HG03354 (cell line): ENCODE results near the gene MGAT4C.

Source experiments
- ATAC-seq: cut with Tn5 transposase; IDR thresholded peaks from one replicate; pipeline ENCODE4 v1.9.1; 2021; ENCODE audit warnings: mild to moderate bottlenecking; ENCODE audit not compliant: unreplicated experiment, poor library complexity, severe bottlenecking

MGAT4C gene

DNA sequence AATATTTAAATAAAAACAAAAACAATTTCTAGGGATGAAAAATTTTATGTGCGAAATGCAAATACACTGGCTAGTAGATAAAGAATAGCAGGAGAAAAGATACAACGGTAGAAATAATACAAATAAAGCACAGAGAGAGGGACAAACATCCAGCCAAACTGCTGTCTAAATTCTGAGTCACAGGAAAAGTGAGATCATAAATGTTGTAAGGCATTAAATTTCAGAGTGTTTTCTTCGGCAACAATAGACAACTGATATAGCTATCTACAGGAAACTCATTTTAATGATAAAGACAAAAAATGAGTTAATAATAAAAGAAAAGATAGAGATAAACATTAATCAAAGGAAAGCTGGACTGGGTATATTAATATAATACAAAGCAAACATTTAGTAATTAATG lies 259.9 kb downstream of the MGAT4C start:
- no peak for ATAC-seq

GRCh38 chr12:85993746-85994145 lies 262.4 kb downstream of the MGAT4C start:
- no peak for ATAC-seq

DNA sequence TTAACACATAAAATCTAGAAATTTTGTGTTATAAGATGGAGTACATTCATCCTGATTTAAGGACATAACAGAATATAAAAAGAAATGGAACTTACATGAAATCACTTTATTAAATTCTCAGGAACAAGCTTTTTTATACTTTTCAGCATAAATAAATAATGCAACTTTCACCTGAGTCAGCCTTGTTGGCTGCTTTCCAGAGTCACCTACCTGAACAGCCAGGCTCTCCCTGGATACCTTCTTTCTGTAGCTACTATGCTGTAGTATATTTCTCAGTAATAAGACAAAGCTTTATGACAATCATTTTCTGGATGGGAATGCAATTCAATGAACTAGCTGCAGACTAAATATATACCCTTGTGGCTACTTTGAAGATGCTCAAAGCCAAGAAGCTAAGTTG lies 270.2 kb downstream of the MGAT4C start:
- no peak for ATAC-seq

- no peak for ATAC-seq
Measured at GRCh38 chr12:85983601-85984000, 272.6 kb downstream of the MGAT4C start.

GRCh38 chr12:85979641-85980040 lies 276.6 kb downstream of the MGAT4C start:
- ATAC-seq = no peak

DNA sequence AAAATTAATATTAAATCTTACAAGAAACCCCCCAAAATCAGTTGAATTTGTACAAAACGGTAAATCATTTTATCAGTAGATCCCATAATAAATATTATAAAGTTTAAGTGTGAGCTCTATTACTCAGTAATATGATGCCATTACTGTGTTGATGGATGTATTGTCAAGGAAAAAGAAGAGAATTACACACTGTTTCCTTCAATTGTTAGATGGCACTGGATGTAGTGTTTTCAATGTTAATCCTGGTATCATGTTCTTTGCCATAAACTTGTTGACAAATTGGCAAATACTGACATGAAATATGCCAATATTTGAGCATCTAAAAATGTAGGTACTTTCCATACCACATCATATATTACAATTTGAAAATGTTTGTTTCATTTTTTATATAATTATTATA lies 280.5 kb downstream of the MGAT4C start:
- ATAC-seq = no peak

GRCh38 chr12:85971800-85972199 lies 284.4 kb downstream of the MGAT4C start:
- ATAC-seq = no peak

DNA sequence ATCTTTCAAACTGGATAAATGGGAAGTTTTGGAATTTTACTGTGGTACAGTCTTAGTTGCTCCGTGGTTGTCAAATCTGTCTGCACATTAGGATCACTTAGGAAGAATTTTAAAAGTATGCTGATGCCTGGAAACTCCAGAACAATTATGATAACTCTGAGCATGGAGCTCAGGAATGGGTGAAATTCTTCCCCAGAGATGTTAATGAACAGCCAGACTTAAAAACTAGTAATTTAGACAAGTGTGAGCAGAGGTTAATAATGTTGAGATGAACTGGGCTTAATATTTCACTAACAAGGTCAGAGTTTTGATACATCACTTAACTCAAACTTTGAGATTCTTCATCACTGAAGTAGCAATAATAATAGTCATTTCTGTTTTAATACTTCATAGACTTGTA lies 287.6 kb downstream of the MGAT4C start:
- no peak for ATAC-seq

GRCh38 chr12:85963326-85963725 lies 292.9 kb downstream of the MGAT4C start:
- ATAC-seq = no peak

DNA sequence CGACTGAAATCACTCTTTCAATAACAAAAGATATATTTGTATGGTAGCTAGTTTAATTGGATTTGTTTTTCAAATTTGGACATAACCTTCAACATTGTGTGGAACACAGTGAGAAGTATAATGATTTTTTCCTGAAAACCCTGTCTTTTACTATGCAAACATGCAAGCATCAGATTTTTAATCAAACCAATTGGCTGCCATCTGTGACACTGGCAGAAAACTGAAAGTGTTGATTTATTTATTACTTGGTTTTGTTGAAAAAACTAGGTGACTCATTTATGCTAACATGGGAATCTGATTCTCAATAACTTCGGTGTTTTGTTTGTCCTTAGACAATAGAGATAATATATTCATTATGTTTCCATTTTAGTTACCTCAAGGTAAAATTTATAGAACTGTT lies 300.1 kb downstream of the MGAT4C start:
- no peak for ATAC-seq

DNA sequence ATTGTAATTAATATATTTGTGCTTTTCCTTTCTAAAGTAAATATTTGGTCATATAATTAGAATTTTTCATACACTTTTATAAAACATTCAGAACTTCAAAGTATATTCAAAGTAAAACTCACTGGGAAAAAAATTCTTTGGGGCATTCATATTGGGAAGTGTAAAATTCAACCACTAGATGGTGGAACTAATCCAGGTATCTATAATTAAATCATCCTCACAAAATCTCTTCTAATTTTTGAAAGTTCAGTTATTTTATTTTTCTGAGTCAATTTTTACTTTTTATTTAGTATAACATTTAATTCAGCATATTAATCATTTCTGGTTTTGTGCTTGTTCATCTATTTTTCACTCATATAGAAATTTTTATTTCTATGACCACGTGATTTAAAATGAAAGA lies 301.1 kb downstream of the MGAT4C start:
- ATAC-seq = no peak

DNA sequence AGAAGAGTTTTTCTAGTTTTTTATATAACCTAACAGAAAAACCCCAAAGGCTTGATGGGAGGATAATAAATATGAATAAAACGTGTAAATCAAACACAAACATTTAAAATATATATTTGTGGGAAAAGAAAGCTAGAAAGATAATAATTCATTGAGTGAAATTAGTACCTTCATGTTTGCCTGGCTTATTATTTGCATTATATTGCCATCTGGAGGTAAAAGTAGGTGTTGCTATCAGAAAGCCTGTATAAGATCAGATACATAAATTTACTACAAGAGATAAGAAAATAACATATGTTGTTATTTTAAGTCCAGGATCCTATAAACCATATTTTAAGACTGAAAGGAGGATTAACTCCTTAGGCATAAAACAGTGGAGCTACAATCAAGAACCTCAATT lies 304.4 kb downstream of the MGAT4C start:
- ATAC-seq = peak; percentile 53

- ATAC-seq = no peak
Measured at GRCh38 chr12:85949253-85949652, 306.9 kb downstream of the MGAT4C start.

DNA sequence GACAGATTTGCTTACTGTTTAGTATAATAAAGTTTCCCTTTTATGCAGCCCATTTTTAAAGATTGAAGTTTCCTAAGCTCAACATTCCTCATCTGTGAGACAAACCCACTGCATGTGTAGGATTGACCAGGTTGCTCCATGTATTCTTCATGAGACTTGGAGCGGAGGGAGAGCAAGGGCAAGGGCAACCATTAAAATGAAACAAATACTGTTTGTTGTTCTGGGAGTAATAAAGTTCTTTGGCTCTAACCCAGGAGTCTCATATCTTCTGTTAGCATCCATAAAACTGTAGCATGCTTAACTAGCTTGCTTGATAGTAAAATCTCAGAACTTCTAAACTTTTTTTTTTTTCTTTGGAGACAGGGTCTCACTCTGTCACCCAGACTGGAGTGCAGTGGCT lies 307.9 kb downstream of the MGAT4C start:
- ATAC-seq = no peak

- no peak for ATAC-seq
Measured at GRCh38 chr12:85947286-85947685, 308.9 kb downstream of the MGAT4C start.

- no peak for ATAC-seq
Measured at GRCh38 chr12:85946375-85946774, 309.8 kb downstream of the MGAT4C start.

GRCh38 chr12:85927166-85927565 lies 329.0 kb downstream of the MGAT4C start:
- ATAC-seq = no peak

- ATAC-seq = no peak
Measured at GRCh38 chr12:85923767-85924331, 332.3 kb downstream of the MGAT4C start.

DNA sequence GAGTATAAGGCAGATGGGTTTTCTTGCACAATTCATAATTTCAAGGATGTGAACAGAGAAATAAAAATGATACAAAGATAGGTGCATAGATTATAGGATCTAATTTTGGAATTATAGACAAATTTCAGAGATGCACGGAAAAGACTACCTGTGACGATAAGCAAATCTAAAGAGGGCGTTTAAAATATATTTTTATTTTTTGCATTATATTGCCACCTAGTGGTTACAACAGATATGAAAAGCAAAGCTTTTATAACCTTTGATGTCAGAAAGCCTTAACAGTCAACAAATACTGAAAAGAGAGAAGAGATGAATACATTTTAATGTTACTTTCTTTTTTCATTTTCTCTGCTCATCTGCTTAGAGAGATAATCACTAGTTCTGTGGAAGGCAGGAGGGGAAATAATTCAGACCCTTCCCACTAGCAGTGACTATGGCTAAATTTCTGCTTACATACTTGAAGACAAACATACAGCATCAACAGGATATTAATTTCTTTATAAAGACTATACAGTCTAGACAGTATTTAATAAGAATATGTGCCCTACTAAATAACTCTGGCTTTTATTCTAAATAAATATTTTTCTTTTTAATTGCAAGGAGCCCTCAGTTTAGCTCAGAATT lies 335.8 kb downstream of the MGAT4C start:
- ATAC-seq = peak; percentile 86
